Kidney (tissue), 14 donors: Measurements from ENCODE around the gene PLXDC1. TPM values are rescaled to one million over a fixed set of nuclear protein-coding genes. Genes with fewer than 3 reads are reported as not detected.

Experiments used
- DNase-seq, 5 donors: peaks; one replicate each; pipeline ENCODE4 v3.0.0-alpha.2; 2013 to 2020
- FAIRE-seq: peaks from 2 replicates; lab custom pipeline; 2012; peaks lifted over from hg19 to GRCh38; lab: Jason Lieb, UNC
- H3K27ac ChIP-seq, 2 donors: one replicate each; pipeline ENCODE4 v1.7.0; 2013; ENCODE audit warnings: low read depth in 2 of 2, low read length in 2 of 2, inconsistent platforms in 1 of 2
- H3K27me3 ChIP-seq: one replicate; pipeline ENCODE4 v1.7.1; 2013; ENCODE audit warnings: low read length, inconsistent platforms; ENCODE audit not compliant: control insufficient read depth, insufficient read depth
- H3K36me3 ChIP-seq, 3 donors: one replicate each; pipeline versions ENCODE4 v1.7.0 to v1.7.1; 2013; ENCODE audit warnings: low read length in 3 of 3, control low read depth in 1 of 3, inconsistent platforms in 1 of 3; ENCODE audit not compliant: insufficient read depth in 3 of 3, control insufficient read depth in 2 of 3
- H3K4me1 ChIP-seq, 3 donors: one replicate each; pipeline versions ENCODE4 v1.7.0 to v1.7.1; 2013; ENCODE audit warnings: low read length in 3 of 3, inconsistent platforms in 1 of 3, low read depth in 1 of 3; ENCODE audit not compliant: control insufficient read depth in 2 of 3, insufficient read depth in 2 of 3
- H3K4me3 ChIP-seq, 3 donors: one replicate each; pipeline versions ENCODE4 v1.7.0 to v1.8.1; 2013; ENCODE audit warnings: low read length in 3 of 3, control low read depth in 1 of 3, inconsistent platforms in 1 of 3
- H3K9ac ChIP-seq, 3 donors: one replicate each; pipeline versions ENCODE4 v1.7.0 to v1.7.1; 2013; ENCODE audit warnings: low read length in 3 of 3, control low read depth in 1 of 3, inconsistent platforms in 1 of 3
- H3K9me3 ChIP-seq, 3 donors: one replicate each; pipeline versions ENCODE4 v1.7.0 to v1.7.1; 2013; ENCODE audit warnings: low read length in 3 of 3, control low read depth in 1 of 3, inconsistent platforms in 1 of 3; ENCODE audit not compliant: control insufficient read depth in 2 of 3, insufficient read depth in 1 of 3
- intact Hi-C: fragments of 100-400 bp; cut with DNase I; formaldehyde crosslinking; loops from one replicate; pipeline ENCODE4 v1.11.1; 2022
- polyA plus RNA-seq: library from polyadenylated mRNA; stranded (reverse); fragments of 350-450 nt; fragmentation: Illumina TruSeq; extraction: RNeasy Lipid Tissue Mini Kit (QIAGEN cat#74804); gene quantifications from one replicate; pipeline ENCODE4 v1.2.3, GENCODE V29; 2014; ENCODE audit warnings: low read depth, low replicate concordance; ENCODE audit not compliant: insufficient read depth
- total RNA-seq: library from RNA; stranded (reverse); fragmentation: NEBNext Ultra II Directional; extraction: Animal tissue kit (Norgen Biotek cat#: 25700); gene quantifications from one replicate; pipeline ENCODE4 v1.2.1, GENCODE V29; 2021
- TF ChIP-seq, protein P1 (sequence below): IDR thresholded peaks from 3 replicates; pipeline ENCODE4 v1.5.1; 2012; ENCODE audit warnings: mild to moderate bottlenecking, moderate library complexity, borderline replicate concordance; ENCODE audit not compliant: insufficient read depth; ENCODE audit errors: extremely low read depth
- donor health status: control.
- donor health status: control.
- donor health status: control.
- donor health status: control.
- donor health status: control.
- donor health status: DM: yes; HTN: yes; CAD: no.
- donor health status: Normal renal cell carcinoma (clear cell type).

Gene PLXDC1
- total and polyA plus RNA-seq, 2 donors from 2014 or later = 4.5 to 11.1 TPM

DNA sequence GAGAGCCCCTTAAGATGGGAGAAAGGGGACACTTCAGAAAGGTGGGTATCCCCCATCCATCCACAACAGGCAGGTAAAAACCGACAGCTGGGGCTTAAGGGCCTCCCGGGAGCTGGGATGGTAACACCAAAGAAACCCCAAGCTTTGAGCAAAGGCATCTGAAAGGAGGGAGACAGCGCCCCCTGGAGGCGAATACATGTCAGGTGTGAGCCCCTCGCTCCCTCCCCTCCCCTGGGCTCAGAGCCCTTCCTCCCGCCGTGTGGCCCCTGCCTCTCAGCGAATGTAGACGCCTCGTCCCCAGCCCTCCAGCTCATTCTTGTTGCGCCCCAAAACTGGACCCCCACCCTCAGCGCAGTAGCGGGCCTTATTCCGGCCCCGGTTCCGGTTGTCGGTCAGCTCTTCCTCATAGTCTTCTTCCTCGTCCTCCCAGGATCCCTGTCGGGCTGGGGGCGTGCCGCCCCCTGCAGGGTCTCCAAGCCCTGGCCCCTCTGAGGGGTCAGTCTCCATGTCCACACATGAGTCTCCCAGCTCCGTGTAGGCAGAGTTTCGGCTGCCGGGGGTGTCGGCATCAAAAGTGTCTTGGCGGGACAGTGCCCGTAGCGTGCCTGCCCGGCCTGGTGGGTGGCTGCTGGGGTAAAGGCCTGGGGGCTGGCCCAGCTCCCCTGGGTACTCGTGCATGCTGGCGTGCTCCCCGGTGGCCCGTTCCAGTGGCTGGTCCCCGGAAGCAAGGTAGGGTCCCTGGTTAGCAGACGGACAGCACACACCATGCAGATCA is 23.7 kb upstream of the PLXDC1 start:
- intact Hi-C loops = no loop called here
- FAIRE-seq = no peak

DNA sequence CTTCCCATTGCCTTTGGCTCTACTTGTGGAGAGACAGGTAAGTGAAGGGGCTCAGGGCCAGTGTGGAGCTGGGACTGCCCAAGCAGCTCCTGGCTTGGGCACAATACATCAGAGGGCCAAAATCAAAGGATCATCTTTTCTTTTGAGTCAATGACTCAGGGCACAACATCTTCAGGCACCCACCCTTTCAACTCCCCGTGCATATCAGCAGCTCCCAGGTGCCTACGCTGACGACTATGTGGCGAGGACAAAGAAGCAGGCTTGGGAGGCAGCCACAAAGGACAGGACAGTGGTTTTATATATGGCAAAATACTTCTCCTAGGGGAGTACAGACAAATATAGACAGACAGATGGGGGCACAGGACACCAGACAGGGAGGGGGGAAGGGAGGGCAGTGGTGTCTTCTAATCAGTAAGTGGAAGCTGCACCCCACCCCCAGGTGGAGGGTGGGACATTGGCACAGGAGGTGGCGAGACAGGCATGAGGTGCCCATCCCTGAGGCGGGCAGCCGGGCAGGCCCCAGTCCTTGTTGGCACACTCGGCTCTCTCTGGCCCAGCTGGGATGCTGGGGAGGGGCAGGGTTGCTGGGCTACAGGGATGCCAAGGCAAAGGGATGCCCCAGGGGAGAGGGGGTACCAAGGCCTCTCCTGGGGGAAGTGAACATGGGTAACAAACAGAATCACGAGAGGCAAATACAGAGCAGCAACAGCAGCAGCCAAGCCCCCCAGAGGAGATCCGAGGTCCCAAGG is 22.3 kb upstream of the PLXDC1 start:
- Histone ChIP-seq H3K9ac (no peak overlapping the region), H3K27me3 (no peaks in the 10 kb centered on the region), H3K27ac (no peak overlapping the region), H3K9me3 (no peaks in the 10 kb centered on the region), H3K36me3 (no peaks in the 10 kb centered on the region), H3K4me3 (no peak overlapping the region), H3K4me1 (no peaks in the 10 kb centered on the region)
- FAIRE-seq = no peak
- intact Hi-C loops = no loop called here
- TF ChIP-seq, protein P1, sequence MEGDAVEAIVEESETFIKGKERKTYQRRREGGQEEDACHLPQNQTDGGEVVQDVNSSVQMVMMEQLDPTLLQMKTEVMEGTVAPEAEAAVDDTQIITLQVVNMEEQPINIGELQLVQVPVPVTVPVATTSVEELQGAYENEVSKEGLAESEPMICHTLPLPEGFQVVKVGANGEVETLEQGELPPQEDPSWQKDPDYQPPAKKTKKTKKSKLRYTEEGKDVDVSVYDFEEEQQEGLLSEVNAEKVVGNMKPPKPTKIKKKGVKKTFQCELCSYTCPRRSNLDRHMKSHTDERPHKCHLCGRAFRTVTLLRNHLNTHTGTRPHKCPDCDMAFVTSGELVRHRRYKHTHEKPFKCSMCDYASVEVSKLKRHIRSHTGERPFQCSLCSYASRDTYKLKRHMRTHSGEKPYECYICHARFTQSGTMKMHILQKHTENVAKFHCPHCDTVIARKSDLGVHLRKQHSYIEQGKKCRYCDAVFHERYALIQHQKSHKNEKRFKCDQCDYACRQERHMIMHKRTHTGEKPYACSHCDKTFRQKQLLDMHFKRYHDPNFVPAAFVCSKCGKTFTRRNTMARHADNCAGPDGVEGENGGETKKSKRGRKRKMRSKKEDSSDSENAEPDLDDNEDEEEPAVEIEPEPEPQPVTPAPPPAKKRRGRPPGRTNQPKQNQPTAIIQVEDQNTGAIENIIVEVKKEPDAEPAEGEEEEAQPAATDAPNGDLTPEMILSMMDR = no peak
- peak in 1 of 5 donors; percentile 38 for DNase-seq

More for the DNA sequence above, 23.7 kb upstream of the PLXDC1 start:
- Histone ChIP-seq H3K4me3 (no peak overlapping the region), H3K27me3 (no peaks in the 10 kb centered on the region), H3K36me3 (no peaks in the 10 kb centered on the region), H3K4me1 (no peaks in the 10 kb centered on the region), H3K9ac (no peak overlapping the region), H3K27ac (no peak overlapping the region), H3K9me3 (no peaks in the 10 kb centered on the region)
- TF ChIP-seq, protein P1 = peak; percentile 68
- peak; percentile 77 to 90 (median 82) for DNase-seq

DNA sequence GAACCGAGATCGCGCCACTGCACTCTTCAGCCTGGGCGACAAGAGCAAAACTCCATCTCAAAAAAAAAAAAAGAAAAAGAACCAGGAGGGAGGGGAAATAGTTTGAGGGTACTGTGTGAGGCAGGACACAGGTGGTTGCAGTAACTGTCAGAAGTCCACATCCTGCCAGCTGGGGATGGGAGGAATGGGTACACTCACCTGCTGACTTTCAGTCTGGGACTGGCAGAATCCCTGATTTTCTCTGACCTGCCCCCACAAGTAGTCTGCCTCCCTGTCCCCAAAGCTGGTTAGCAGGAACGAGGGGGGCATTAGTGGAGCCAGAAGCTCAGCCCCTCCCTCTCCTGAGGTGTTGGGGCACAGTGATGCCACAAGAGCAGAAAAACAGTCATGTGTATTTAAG is 21.6 kb upstream of the PLXDC1 start:
- Histone ChIP-seq H3K27ac (no peak overlapping the region), H3K9me3 (no peaks in the 10 kb centered on the region), H3K27me3 (no peaks in the 10 kb centered on the region), H3K9ac (no peak overlapping the region), H3K4me3 (no peak overlapping the region), H3K4me1 (no peaks in the 10 kb centered on the region), H3K36me3 (no peaks in the 10 kb centered on the region)
- TF ChIP-seq, protein P1 = no peak
- FAIRE-seq (no peak), DNase-seq (no peak)
- intact Hi-C loops = no loop called here
